Inflammatory macrophage (primary cell): ENCODE results near the gene RBM26.
"Not testable (repeated sequence)": the region's sequence is repeated elsewhere in the genome, so short reads cannot be mapped to it uniquely, and the experiment has no call there.

Source experiments
- DNase-seq, 2 donors: peaks; one replicate each; pipeline ENCODE4 v3.0.0-alpha.2; 2020 to 2022

RBM26 gene

GRCh38 chr13:79386125-79386826, 19.8 kb downstream of the RBM26 start:
- no peak for DNase-seq

- peak in 1 of 2 donors; percentile 31 for DNase-seq
Measured at GRCh38 chr13:79385694-79386093, 20.4 kb downstream of the RBM26 start.

GRCh38 chr13:79384022-79384610, 21.9 kb downstream of the RBM26 start:
- no peak for DNase-seq

- no peak for DNase-seq
Measured at GRCh38 chr13:79382545-79383275, 23.3 kb downstream of the RBM26 start.

GRCh38 chr13:79380997-79381396, 25.1 kb downstream of the RBM26 start:
- DNase-seq = no peak

- no peak for DNase-seq
Measured at GRCh38 chr13:79379274-79379673, 26.8 kb downstream of the RBM26 start.

GRCh38 chr13:79376843-79377242, 29.2 kb downstream of the RBM26 start:
- DNase-seq = no peak

- DNase-seq = no peak
Measured at GRCh38 chr13:79374578-79374977, 31.5 kb downstream of the RBM26 start.

GRCh38 chr13:79373916-79374315, 32.1 kb downstream of the RBM26 start:
- DNase-seq = no peak

GRCh38 chr13:79369226-79369625, 36.8 kb downstream of the RBM26 start:
- no peak for DNase-seq

- no peak for DNase-seq
Measured at GRCh38 chr13:79365981-79366380, 40.1 kb downstream of the RBM26 start.

- DNase-seq = peak; percentile 60 to 71
Measured at GRCh38 chr13:79361299-79361698, 44.8 kb downstream of the RBM26 start.

GRCh38 chr13:79360095-79360494, 46.0 kb downstream of the RBM26 start:
- DNase-seq = peak in 1 of 2 donors; percentile 18

GRCh38 chr13:79359064-79359463, 47.0 kb downstream of the RBM26 start:
- DNase-seq = no peak

GRCh38 chr13:79354285-79354684, 51.8 kb downstream of the RBM26 start:
- DNase-seq = no peak

GRCh38 chr13:79353693-79354092, 52.4 kb downstream of the RBM26 start:
- no peak for DNase-seq

- no peak for DNase-seq
Measured at GRCh38 chr13:79352107-79352506, 53.9 kb downstream of the RBM26 start.

- DNase-seq = not testable (repeated sequence)
Measured at GRCh38 chr13:79349608-79350007, 56.4 kb downstream of the RBM26 start.

GRCh38 chr13:79349011-79349410, 57.0 kb downstream of the RBM26 start:
- DNase-seq = no peak

- peak in 1 of 2 donors; percentile 0 for DNase-seq
Measured at GRCh38 chr13:79346300-79346914, 59.6 kb downstream of the RBM26 start.

GRCh38 chr13:79341202-79341601, 64.9 kb downstream of the RBM26 start:
- no peak for DNase-seq

GRCh38 chr13:79340490-79340889, 65.6 kb downstream of the RBM26 start:
- DNase-seq = peak in 1 of 2 donors; percentile 1

- no peak for DNase-seq
Measured at GRCh38 chr13:79338343-79338742, 67.7 kb downstream of the RBM26 start.
